ENCODE results near the gene MAU2.

MAU2 gene, protein sequence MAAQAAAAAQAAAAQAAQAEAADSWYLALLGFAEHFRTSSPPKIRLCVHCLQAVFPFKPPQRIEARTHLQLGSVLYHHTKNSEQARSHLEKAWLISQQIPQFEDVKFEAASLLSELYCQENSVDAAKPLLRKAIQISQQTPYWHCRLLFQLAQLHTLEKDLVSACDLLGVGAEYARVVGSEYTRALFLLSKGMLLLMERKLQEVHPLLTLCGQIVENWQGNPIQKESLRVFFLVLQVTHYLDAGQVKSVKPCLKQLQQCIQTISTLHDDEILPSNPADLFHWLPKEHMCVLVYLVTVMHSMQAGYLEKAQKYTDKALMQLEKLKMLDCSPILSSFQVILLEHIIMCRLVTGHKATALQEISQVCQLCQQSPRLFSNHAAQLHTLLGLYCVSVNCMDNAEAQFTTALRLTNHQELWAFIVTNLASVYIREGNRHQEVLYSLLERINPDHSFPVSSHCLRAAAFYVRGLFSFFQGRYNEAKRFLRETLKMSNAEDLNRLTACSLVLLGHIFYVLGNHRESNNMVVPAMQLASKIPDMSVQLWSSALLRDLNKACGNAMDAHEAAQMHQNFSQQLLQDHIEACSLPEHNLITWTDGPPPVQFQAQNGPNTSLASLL

DNA sequence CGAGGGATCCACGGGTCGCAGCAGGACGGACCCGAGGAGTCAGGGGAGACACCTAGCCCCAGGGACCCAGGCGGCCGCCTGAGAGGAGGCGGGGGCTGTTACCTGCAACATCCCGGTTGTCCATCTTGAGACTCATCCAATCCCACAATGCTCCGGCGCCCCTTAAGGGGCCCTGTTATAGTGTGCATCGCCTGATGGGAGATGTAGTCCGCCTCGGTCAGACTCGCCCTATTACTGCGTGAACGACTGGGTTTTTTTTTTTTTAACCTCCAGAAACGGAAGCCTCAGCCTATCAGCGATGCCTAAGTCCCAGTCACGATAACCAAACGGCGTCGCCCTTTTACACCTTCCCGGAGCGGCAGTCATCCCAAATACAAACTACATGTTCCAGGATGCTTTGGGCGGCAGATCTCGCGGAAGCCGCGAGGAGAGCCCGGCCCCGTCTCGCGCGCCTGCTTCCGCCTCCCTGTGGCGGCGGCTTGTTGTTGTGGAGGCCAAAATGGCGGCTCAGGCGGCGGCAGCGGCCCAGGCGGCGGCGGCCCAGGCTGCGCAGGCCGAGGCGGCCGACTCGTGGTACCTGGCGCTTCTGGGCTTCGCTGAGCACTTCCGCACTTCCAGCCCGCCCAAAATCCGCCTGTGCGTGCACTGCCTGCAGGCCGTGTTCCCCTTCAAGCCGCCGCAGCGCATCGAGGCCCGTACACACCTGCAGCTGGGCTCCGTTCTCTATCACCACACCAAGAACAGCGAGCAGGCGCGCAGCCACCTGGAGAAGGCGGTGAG is at the start of gene MAU2, which contains the start of gene SUGP1:
TSS of gene MAU2 (plus strand) at position 469 of the 780 bp plus-strand sequence. CDS start at position 500, 31 bp downstream.
TSS of gene SUGP1 (minus strand) at position 149 of the 780 bp plus-strand sequence. CDS start at position 136, 13 bp downstream.
- DNase-seq (ENCODE audit: low spot score) = peak; percentile 98

DNA sequence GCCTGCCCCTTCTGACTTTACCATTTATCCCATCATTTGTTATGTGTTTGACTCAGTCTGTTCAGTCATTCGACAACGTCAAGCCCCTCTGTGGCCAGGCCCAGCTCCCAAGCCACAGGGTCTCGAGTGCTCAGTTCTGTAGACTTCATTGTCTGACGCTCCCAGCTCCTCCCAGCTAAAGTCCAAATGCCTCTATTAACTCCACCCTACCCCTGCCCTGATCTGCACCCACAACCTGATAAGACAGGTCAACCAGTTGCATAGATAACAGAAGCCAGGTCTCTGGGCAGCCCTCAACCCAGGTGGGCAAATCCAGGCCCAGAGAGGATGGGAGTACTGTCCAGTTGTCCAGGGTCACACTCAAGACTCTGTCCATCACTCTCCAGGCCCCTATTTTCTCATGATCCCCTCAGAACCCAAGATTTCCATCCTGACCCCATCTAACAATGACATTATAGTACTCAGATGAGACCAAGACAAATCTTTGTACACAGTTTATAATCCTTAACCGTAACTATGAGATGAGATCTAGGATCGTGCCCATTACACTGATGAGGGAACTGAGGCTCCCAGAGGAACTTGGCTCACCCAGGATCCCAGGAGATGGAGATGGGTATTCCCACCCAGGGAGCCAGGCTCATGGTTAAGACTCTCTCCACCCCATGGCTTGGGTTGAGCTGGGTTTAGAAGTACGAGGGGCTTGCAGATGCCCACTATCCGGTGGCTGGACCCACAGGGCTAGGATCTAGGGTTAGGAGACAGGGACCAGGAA is 48.6 kb upstream of the MAU2 start:
- peak; percentile 72 for DNase-seq (ENCODE audit: low spot score)

DNA sequence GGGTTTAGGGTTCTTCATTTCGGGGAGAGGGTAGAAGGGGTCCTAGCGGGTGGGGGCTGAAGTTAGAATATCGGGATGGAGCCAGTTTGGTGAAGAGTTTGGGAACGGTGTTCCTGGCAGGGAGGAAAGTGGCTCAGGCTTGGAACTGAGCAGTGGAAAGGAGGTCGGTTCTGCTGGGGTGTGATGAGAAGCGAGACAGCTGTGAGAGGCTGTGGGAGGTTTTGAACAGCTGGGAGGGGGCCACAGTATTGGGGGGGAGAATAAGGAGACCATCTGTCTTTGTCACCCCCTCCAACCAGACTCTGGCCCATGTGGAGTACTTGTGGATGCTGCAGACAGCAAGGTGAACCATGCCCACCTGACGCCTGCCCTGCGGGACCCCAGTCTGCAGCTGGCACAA is 46.5 kb upstream of the MAU2 start:
- peak; percentile 30 for DNase-seq (ENCODE audit: low spot score)

DNA sequence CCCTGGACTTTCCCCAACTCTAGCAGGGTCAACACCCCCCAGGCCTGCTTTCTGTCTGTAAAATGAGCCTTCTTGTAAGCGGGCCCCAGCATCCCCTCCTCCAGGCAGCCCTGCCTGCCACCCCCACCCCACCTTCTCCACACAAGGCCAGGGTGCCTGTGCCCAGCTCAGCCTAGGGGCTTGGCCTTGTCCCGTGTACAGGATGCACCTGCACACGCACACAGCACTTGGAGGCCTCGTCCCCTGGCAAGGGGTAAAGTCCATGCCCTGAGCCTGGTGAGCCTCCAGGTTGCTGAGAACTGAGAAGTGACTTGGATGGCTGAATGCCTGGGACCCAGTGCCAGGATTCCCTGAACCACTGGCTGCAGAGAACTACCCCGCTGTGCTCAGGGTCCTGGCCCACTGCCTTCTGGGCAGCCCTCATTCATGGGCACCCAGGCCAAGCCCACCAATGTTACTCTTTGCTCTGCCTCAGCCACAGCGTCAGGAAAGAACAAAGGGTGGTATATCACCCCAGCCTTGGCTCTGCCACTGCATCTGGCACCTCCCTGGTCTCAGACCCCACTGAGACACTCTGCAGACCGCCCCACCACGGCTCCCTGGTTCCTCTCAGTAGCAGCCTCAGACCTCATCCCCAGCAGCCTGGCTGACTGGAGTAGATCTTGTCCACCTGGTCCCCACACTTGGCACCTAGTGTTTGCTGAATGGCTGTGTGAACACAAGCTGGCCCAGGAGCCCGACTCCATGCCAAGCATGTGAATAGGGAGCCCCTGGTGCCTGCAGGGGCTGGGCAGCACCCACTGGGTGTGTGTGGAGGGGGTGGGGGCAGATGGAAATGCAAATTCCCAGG is 45.7 kb upstream of the MAU2 start:
- DNase-seq (ENCODE audit: low spot score) = peak; percentile 43

DNA sequence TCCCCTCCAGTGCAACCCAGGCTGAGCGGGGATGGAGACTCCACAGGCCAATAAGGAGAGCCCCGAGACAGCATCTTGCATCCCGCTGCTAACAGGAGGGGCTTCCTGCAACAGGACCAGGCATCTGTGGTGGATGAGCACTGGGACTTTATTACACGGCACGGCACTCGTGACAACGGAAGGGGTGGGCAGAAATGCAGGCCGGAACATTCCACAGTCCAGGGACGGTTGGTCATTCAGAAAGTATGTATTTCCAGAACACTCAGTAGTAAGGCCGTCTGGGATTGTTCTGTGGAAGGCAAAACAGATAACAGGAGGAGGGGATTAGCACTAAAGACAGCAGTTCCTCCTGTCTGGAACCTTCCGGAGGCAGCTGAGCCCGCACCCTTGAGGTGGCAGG is 44.2 kb upstream of the MAU2 start:
- DNase-seq (ENCODE audit: low spot score) = peak; percentile 9

DNA sequence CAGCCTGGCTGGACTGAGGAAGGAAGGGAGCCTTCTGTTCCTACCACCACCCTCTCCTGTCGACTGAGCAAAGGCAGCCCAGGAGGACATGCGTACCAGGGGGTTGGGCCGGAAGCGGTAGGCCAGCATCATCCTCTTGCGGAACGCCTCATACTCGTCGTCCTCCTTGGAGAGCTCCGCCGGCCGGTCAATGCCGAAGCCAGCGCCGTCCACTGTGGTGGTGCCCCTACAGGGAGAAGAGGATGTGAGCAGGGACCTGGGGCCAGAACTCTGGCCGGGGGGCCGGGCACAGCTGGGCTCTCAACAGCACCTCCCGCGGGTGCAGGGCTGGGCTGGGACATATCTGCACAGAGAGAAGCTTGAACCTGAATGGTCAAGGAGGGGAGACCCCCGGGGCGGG is 43.8 kb upstream of the MAU2 start:
- DNase-seq (ENCODE audit: low spot score) = peak; percentile 9

DNA sequence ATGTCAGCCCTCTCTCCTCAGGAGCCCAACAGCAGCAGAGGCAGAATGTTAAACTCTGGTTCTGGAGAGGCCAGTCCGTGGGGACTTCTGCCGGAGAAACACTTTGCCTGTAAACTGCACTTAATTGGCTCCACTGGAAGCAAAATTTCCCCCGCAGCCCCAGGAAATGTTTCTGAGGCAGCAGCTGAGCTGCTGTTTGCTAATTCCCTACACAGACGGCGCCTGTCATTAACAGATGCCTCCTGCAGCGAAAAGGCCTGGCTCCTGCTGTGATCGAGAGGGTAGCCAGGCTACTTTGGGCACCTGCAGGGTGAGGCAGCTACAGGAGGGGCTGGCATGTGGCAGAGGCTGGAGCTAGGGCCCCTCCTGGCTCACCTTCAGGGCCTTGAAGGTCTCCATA is 42.3 kb upstream of the MAU2 start:
- DNase-seq (ENCODE audit: low spot score) = peak; percentile 5

DNA sequence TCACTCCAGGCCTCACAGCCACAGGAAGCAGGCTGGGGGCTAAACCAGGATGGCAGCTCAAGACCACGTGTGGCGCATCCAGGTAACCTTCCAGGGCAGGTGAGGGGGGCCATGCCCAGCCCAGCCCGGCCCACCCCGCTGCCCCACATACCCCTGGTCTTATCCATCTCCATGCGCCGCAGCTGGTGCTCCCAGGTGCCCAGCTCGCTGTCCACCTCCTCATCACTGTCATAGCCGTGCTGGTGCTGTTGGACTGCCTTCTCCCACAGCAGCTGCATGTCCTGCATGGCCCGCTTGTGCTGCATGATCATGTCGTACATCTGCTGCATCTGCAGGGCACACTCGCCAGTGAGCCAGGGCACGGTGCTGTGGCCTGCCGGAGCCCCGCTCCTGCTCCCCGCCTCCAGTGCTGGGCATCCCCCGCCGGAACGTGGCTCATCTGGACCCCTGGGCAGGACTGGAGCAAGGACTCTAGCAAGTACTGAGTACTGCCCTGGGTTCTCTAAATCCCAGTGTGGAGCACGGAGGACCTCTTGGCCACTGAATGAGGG is 41.5 kb upstream of the MAU2 start:
- no peak for DNase-seq (ENCODE audit: low spot score)

DNA sequence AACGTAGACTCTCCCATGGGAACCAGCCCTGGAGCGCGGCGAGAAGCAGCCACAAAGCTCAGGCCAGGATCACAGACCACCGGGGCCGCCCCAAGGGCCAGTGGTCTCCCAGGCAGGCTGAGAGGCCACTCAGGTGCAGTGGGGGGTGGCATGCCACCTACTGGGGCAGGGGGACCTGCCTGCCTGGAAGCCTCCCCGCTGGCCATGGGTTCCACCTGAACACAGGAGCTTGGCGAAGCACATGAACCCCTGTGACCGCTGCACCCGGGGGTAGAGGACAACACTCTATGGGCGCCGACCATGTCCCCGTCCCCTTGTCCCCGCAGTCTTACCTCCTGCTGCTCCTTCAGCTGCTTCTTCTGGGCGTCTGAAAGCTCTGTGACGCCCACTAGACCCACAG is 40.8 kb upstream of the MAU2 start:
- no peak for DNase-seq (ENCODE audit: low spot score)

DNA sequence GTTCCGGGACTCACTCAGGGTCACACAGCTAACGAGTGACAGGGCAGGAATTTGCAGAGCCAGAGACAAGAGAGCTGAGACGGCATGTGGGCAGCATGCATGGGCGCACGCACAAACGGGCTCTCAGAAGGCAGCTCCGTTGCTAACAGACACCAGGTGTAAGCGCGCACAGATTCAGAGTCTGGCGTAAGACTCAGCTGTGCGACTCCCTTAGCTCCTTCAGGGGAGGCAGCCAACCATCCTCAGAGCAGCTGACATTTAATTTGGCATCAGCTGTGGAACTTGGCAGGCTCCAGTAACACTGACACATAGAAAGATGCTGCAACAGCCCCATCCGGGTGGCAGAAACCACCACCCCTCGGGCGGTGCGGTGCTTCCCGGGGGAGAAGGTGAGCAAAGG is 40.1 kb upstream of the MAU2 start:
- DNase-seq (ENCODE audit: low spot score) = no peak

DNA sequence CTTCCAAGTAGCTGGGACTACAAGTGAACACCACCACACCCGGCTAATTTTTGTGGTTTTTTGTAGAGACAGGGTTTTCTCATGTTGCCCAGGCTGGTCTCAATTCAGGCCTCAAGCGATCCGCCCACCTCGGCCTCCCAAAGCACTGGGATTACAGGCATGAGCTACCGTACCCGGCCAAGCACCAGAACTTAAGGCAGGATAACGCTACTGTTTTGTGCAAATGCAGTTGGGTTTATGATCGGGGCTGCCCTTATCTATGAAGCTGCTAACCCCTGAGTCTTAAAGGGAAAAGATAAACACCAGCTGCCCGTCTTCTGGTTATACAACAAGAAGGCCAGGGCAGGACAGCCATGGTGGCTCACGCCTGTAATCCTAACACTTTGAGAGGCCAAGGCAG is 34.9 kb upstream of the MAU2 start:
- no peak for DNase-seq (ENCODE audit: low spot score)

DNA sequence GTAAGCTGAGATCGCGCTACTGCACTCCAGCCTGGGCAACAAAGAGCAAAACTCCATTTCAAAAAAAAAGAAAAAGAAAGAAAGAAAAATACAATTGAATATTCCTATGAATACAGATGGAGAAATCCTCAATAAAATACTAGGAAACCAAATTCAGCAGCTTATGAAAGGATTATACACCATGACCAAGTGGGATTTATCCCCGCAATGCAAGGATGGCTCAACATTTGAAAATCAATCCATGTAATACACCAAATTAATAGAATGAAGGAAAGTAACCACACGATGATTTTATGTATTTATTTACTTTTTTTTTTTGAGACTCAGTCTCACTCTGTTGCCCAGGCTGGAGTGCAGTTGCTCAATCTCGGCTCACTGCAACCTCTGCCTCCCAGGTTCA is 28.0 kb upstream of the MAU2 start:
- DNase-seq (ENCODE audit: low spot score) = no peak

DNA sequence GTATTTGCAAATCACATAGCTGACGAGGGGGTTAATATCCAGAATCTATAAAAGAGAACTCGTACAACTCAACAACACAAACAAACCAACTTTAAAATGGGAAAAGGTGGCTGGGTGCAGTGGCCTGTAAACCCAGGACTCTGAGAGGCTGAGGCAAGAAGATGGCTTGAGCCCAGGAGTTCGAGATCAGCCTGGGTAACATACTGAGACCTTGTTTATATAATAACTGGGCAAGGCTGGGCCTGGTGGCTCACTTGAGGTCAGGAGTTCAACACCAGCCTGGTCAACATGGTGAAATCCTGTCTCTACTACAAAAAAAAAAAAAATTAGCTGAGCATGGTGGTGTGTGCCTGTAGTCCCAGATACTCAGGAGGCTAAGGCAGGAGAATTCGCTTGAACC is 25.7 kb upstream of the MAU2 start:
- DNase-seq (ENCODE audit: low spot score) = no peak

DNA sequence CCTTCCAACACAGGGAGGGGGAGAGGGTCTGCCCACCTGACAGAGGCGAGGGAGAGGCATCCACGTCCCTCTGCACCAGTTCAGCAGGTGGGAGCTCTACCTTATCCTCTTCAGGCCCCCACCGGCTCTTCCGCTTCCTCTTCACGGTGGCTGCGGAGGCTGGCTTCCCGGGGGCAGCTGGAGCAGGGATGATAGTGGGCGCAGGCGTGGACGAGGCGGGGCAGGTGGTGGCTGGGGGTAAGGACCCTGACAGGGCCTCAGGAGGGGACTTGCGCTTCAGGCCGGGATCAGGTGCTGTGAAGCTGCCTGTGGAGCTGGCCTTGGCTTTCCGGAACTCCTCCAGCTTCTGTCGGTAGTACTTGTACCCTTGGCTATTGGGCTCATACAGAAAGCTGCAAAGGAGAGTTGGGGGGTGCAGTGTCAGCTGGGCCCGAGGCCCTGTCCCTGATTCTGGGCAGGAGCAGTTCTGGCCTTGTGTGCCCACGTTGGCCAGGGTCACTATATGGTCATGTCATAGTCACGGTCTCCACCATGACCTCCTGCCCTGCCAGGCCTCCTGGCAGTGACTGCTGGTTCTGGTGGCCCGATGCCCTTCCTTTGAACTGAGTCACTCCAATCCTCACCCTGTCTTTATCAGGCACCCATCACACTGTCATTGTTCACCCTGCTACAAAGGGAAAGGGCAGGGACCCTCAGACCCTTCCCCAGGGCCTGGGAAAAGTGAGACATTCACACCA is 23.5 kb upstream of the MAU2 start:
- no peak for DNase-seq (ENCODE audit: low spot score)

DNA sequence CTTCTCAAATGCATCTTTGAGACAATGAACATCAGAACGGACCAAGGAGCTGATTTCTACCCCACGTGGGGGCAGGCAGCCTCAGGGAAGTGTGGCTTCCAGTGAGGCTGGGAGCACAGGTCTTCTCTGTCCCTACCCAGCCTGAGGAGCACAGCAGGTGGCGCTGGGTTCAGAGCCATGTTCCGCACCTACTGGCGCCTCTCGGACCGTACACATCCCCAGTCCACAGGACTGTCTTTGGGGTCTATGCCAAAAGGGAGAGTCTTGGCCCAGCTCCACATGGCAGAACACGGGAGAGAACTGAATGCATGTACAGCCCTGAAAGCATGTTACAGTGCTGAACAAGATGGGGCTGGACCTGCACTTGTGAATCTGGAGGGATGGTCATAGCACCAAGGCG is 22.9 kb upstream of the MAU2 start:
- DNase-seq (ENCODE audit: low spot score) = peak; percentile 15

DNA sequence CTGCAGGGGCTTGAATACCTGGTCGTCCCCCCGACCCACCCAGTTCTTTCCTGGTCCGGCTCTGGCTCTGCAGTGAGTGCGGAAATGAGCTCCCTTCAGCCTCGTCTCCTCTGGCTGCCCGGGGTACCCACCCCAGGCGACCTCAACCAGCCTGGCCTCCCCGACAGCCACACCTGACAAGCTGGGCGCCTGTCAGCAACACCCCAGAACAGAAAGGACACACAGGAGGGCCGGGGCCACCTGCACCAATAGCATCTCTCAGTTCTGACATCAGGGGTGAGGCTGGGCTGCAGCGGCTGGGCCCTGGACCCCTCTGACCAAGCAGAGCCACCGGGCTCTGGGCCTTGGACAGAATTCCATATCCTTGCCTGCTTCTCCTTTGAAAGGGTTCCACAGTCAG is 20.0 kb upstream of the MAU2 start:
- peak; percentile 8 for DNase-seq (ENCODE audit: low spot score)

DNA sequence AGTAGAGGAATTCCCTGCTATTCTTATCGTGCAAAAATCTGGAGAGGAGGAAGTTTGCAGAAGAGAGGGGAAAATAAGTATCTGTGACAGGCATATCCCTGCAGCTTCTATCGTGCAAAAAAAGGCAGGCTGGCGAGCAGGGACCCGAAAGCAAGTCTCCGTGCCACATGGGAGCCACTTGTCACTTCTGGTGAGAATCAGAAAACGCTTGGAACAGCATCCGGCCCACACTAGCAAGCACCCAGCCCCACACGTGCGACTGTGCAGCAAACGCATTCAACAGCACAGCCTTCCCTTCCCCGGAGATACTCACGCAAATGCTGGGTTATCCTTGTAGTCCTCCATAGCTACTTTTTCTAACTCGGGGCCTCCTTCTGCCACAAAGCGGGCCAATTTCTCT is 17.2 kb upstream of the MAU2 start:
- no peak for DNase-seq (ENCODE audit: low spot score)

DNA sequence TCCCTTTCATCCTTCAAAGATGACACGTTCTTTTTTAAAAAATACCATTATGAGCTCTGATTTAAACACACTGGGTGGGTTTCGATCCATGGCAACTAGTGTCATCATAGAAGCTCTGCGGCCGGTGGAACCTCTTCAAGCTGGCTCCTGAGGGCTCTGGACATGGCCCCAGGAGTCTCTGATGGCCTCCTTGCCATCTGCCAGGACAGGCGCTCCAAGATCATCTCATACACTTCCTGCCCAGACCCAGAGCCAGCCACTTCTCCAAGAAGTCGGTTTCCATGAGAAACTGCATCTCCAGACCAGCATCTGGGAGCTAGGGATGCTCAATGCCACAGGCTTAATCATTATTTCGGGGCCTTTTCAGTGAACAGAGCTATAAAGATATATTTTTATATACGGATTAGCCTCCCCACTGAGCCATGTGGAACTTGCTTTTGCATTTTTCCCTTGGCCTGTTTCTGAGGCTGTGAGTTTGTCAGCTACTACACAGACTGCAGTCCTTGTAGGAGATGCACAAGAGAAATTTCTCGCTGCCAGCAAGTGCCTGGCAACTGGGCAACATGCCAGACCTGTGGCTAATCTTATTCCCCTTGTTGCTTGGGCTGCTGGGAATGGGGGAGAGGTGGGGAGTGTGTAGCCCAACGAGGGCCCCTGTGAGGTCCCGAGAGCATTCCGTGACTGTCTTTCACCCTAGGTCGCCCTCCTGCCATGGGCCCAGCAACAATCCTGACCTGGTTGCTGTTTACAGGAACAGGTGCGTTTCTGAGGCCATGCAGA is 16.3 kb upstream of the MAU2 start:
- peak; percentile 10 for DNase-seq (ENCODE audit: low spot score)

DNA sequence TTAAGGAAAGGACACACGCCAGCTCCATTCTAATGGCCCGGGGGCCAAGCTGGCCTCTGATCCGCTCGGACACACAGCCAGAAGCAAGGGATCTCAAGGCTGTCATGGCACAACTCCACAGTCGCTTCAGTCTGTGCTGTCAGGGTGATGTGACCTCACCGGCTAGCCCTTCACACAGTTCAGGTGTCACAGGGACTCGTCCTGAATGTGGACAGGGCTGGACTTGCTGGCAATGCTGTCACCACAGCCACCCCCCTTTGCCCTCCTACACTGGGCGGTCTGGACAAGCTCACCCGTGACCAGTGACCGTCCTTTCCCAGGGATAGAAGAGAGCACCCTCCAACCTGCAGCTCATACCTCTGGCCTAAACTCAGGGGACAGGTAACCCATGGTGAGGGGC is 15.6 kb upstream of the MAU2 start:
- no peak for DNase-seq (ENCODE audit: low spot score)

Measured in HuH-7 (cell line).